UCSD-AML1 (cell line): ENCODE data around the gene TBL1XR1.
"Not testable (repeated sequence)": the region's sequence is repeated elsewhere in the genome, so short reads cannot be mapped to it uniquely, and the experiment has no call there.

ENCODE experiments used
- DNase-seq: peaks from one replicate; lab custom pipeline; 2025; ENCODE audit not compliant: unreplicated experiment; lab: John Stamatoyannopoulos, UW

Gene TBL1XR1

GRCh38 chr3:177208781-177209180 lies 11.5 kb upstream of the TBL1XR1 start:
- no peak for DNase-seq

GRCh38 chr3:177208223-177208622 lies 10.9 kb upstream of the TBL1XR1 start:
- DNase-seq, result no peak

- DNase-seq, result no peak
Observed at GRCh38 chr3:177206936-177207335, 9.7 kb upstream of the TBL1XR1 start.

GRCh38 chr3:177203689-177204395 lies 6.6 kb upstream of the TBL1XR1 start:
- no peak for DNase-seq

GRCh38 chr3:177203016-177203415 lies 5.7 kb upstream of the TBL1XR1 start:
- DNase-seq, result not testable (repeated sequence)

GRCh38 chr3:177201700-177202397 lies 4.6 kb upstream of the TBL1XR1 start:
- no peak for DNase-seq

GRCh38 chr3:177199206-177199760 lies 2.0 kb upstream of the TBL1XR1 start:
- no peak for DNase-seq

GRCh38 chr3:177197727-177198460 lies 612 bp upstream of the TBL1XR1 start:
- peak; percentile 81 for DNase-seq

GRCh38 chr3:177196456-177197040 lies 734 bp downstream of the TBL1XR1 start:
- DNase-seq, result peak; percentile 61

GRCh38 chr3:177196008-177196455 lies 1.2 kb downstream of the TBL1XR1 start:
- no peak for DNase-seq

- no peak for DNase-seq
Observed at GRCh38 chr3:177195242-177195991, 1.9 kb downstream of the TBL1XR1 start.

- no peak for DNase-seq
Observed at GRCh38 chr3:177194299-177194698, 3.0 kb downstream of the TBL1XR1 start.

- no peak for DNase-seq
Observed at GRCh38 chr3:177193688-177194268, 3.5 kb downstream of the TBL1XR1 start.

GRCh38 chr3:177193275-177193674 lies 4.0 kb downstream of the TBL1XR1 start:
- not testable (repeated sequence) for DNase-seq

GRCh38 chr3:177190756-177191681 lies 6.3 kb downstream of the TBL1XR1 start:
- DNase-seq, result no peak

GRCh38 chr3:177190184-177190583 lies 7.1 kb downstream of the TBL1XR1 start:
- not testable (repeated sequence) for DNase-seq

GRCh38 chr3:177188325-177188724 lies 9.0 kb downstream of the TBL1XR1 start:
- DNase-seq, result not testable (repeated sequence)

GRCh38 chr3:177186306-177186705 lies 11.0 kb downstream of the TBL1XR1 start:
- no peak for DNase-seq

GRCh38 chr3:177185035-177185574 lies 12.2 kb downstream of the TBL1XR1 start:
- no peak for DNase-seq
